CD1c-positive myeloid dendritic cell (primary cell): ENCODE data around the gene SPARCL1.
"Not testable (repeated sequence)": the region's sequence is repeated elsewhere in the genome, so short reads cannot be mapped to it uniquely, and the experiment has no call there.

Source experiments
- DNase-seq: peaks from one replicate; pipeline ENCODE4 v3.0.0-alpha.2; 2016; ENCODE audit errors: extremely low spot score

The SPARCL1 gene, protein sequence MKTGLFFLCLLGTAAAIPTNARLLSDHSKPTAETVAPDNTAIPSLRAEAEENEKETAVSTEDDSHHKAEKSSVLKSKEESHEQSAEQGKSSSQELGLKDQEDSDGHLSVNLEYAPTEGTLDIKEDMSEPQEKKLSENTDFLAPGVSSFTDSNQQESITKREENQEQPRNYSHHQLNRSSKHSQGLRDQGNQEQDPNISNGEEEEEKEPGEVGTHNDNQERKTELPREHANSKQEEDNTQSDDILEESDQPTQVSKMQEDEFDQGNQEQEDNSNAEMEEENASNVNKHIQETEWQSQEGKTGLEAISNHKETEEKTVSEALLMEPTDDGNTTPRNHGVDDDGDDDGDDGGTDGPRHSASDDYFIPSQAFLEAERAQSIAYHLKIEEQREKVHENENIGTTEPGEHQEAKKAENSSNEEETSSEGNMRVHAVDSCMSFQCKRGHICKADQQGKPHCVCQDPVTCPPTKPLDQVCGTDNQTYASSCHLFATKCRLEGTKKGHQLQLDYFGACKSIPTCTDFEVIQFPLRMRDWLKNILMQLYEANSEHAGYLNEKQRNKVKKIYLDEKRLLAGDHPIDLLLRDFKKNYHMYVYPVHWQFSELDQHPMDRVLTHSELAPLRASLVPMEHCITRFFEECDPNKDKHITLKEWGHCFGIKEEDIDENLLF

DNA sequence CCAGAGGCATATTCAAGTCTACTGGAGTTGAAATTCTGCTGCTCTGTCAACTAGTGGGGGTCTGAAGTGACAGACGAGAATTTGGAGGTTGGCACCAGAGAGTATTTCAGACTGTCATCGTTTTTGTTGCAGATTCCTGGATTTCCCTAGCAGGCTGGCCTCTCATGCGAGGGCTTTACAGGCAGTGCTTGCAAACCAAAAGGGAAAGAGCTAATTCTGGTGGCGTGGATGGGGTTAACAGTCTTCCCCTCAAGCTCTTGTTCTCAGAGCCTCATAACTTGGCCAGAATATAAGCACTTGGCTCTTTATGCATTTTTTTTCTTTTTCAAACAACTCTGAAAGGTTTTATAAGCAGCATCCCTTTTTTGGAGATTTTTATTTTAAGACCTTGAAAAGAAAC is at the start of gene SPARCL1:
Gene SPARCL1 (minus strand): TSS at position 190 of the 400 bp plus-strand sequence. CDS start 29,802 bp downstream, outside the sequence.
- no peak for DNase-seq

DNA sequence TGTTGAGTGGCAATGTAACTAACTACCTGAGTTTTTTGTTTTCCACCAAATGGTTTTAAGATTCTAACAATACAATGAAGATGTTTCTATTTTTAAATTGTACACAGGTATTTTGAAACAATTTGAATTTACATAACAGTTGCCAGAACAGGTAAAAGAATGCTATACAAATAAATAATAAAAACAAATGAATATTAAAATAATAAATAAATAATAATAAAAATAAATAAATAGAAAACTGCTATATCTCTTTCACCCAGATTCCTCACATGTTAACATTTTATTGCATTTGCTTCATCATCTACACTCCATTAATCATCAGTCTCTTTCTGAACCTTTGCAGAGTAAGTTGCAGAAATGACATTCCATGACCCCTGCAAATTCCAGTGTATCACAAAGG is 46.8 kb upstream of the SPARCL1 start:
- no peak for DNase-seq

DNA sequence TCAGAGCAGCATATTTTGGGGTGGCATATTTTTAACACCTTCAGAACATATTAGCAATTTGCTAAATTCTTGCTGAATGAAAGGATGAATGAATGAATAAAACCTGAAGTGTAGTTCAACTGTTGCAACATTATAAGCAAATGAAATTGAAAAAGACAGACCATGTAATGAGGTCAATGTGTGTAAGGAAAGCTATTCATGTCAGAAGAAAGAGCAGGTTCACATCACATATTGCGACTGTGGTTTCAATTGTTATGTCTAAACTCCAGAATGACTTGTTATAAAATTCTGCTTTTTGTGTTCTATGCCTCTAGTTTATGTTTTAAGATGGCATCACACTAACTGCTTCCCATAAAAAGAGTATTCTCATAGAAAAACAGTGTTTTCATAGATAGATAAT is 46.2 kb upstream of the SPARCL1 start:
- no peak for DNase-seq

- DNase-seq, result no peak
These were observed 45.8 kb upstream of the SPARCL1 start for GRCh38 chr4:87574996-87575395.

DNA sequence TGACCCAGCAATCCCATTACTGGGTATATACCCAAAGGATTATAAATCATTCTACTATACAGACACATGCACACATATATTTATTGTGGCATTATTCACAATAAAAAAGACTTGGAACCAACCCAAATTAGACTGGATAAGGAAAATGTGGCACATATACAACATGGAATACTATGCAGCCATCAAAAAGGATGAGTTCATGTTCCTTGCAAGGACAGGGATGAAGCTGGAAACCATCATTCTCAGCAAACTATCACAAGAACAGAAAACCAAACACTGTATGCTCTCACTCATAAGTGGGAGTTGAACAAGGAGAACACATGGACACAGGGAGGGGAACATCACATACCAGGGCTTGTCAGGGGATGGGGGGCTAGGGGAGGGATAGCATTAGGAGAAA is 45.2 kb upstream of the SPARCL1 start:
- not testable (repeated sequence) for DNase-seq

DNA sequence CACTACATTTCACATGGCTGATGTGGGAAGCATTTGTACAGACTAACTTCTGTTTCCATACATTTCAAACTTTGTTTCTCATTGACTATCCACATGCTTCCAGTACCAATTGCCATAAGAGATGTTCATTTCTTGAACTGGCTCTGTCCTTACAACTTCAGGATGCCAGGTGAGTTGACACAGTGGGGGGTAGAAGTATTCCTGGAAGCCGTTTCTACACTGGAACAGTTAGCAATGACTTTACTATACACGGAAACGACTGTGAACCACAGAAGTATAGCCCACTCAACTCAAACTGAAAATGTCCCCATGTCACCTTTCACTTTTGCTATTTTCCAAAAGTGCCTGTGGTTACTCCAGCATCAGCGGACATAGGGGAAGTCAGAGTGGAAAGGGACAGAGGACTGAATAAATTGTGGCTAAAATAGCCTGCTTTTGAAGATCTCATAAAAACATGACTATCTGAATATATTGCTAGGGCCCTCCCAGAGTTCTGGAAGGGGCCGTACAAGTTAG is 41.2 kb upstream of the SPARCL1 start:
- DNase-seq, result no peak

- DNase-seq, result no peak
These were observed 38.0 kb upstream of the SPARCL1 start for GRCh38 chr4:87567191-87567590.

- no peak for DNase-seq
These were observed 37.1 kb upstream of the SPARCL1 start for GRCh38 chr4:87566276-87566675.

DNA sequence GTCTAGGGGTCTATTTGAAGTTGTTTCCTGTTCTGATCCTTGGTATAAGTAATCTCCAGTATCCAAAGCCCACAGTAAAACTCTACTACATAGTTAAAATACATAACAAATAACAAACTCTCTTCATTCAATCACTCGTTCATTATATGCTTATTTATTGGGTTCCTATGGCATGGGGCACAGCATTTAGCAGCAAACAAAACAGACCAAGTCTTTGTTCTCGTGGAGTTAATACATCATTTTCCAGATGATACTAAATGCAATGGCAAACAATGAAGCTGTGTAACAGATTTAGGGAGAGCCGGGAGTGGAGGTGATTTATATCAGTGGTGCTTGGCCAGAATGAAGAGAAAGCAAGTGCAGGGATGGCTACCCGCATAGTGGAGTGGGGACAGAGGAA is 36.6 kb upstream of the SPARCL1 start:
- DNase-seq, result no peak

GRCh38 chr4:87560802-87561201 is 31.6 kb upstream of the SPARCL1 start:
- DNase-seq, result no peak

DNA sequence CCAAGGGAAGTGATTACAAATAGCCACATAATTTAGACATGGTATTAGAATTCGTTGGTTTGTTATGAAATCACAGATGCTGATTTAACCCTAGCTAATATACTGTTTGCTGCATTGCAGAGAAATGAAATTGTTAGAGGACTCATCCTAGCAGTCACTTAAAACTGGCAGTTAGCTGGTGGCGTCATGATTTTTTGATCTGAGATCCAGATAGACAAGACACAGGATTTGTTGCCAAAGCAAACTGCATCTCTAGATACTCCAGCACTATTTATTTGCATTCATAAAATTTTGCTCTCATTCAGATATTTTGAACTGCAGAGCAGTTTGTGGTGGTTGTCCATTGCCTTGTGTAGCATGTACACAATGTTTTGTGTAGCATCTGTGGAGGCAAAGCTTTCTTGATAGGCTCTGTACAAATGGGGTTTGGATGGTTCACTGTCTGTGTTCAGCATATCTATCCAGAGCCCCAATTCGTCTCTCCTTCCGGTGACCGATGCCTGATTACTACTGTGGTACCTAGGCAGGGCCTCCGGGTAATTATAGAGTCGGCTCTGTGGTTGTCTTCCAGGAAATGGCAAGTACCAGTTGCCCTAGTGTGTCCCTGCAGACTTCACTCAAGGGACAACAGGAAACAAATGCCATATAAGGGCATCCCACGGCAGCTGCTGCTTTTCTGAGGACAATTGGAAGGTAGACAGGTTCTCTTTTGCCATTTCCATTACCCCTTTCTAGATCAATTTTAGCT is 30.1 kb upstream of the SPARCL1 start:
- DNase-seq, result no peak

- no peak for DNase-seq
These were observed 28.2 kb upstream of the SPARCL1 start for GRCh38 chr4:87557348-87557747.

GRCh38 chr4:87555773-87556619 is 26.8 kb upstream of the SPARCL1 start:
- DNase-seq, result peak; percentile 3

- no peak for DNase-seq
These were observed 24.0 kb upstream of the SPARCL1 start for GRCh38 chr4:87553182-87553581.

DNA sequence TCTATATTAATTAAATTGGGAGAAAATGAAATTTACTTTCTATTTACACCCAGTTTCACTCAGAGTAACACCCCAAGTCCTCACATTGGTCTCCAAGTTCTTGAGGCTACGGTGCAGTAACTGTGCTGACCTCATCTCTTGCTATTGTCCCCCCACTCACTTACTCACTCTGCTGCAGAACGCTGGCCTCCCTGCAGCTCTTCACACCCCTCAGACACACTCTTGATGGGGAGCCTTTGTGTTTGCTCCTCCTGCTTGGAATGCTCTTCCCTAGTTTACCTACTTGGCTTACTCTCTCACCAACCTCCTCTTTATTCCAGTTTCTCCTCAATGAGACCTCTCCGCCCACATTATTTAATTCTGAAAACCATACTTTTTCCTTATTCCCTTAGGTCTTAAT is 22.2 kb upstream of the SPARCL1 start:
- no peak for DNase-seq

- DNase-seq, result no peak
These were observed 18.0 kb upstream of the SPARCL1 start for GRCh38 chr4:87547016-87547708.

GRCh38 chr4:87545052-87545451 is 15.9 kb upstream of the SPARCL1 start:
- no peak for DNase-seq

- DNase-seq, result no peak
These were observed 14.8 kb upstream of the SPARCL1 start for GRCh38 chr4:87543835-87544461.

DNA sequence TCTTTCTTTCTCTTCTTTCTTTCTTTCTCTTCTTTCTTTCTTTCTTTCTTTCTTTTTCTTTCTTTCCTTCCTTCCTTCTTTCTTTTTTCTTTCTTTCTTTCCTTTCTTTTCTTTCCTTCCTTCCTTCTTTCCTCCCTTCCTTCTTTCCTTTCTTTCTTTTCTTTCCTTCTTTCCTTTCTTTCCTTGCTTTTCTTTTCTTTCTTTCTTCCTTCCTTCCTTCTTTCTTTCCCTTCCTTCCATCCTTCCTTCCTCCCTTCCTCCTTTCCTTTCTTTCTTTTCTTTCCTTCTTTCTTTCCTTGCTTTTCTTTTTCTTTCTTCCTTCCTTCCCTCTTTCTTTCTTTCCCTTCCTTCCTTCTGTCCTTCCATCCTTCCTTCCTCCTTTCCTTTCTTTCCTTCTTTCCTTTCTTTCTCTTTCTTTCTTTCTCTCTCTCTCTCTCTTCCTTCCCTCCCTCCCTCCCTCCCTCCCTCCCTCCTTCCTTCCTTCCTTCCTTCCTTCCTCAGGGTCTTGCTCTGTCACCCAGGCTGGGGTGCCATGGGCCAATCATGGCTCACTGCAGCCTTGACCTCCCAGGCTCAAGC is 13.6 kb upstream of the SPARCL1 start:
- no peak for DNase-seq
